ENCODE data around the gene SMAD3. TPM values are rescaled to one million over a fixed set of nuclear protein-coding genes. Genes with fewer than 3 reads are reported as not detected.

SMAD3 gene
- total and polyA plus RNA-seq, 2 of the 4 experiments (the other 2 are of a cell fraction) = 71.0 to 177 TPM

GRCh38 chr15:67017311-67017710, 48.1 kb upstream of the SMAD3 start (continued):
- TF ChIP-seq MXI1 (IDR thresholded peaks at IDR 0.05; ENCODE audit: borderline replicate concordance, low read depth, low read length) = no peak

GRCh38 chr15:67018026-67018425, 47.4 kb upstream of the SMAD3 start:
- ChIA-PET POLR2A (ENCODE audit: unreplicated experiment) (interaction anchor here (0.6 kb wide), 1 partner anchor 317 kb away, joined by 5 read pairs; no protein-coding TSS in a partner anchor), CTCF (no interaction called here)
- TF ChIP-seq CEBPB (IDR thresholded peaks at IDR 0.05; ENCODE audit: low read depth, low read length) (no peak), POLR2A (IDR thresholded peaks at IDR 0.05; ENCODE audit: low read depth, low read length) (no peak), MXI1 (IDR thresholded peaks at IDR 0.05; ENCODE audit: borderline replicate concordance, low read depth, low read length) (no peak), CHD1 (IDR thresholded peaks at IDR 0.05; ENCODE audit: low read depth, low read length) (no peak), FOS (IDR thresholded peaks at IDR 0.05; ENCODE audit: low read depth, low read length) (no peak), CTCF (conservative IDR thresholded peaks at IDR 0.05; ENCODE audit: low read depth, low read length) (no peak), ELK1 (IDR thresholded peaks at IDR 0.05; ENCODE audit: borderline replicate concordance, low read depth, low read length) (no peak), NFE2L2 (IDR thresholded peaks at IDR 0.05; ENCODE audit: low read depth, low read length) (no peak), RCOR1 (IDR thresholded peaks at IDR 0.05; ENCODE audit: insufficient replicate concordance, low read length) (no peak)
- in situ Hi-C loops (cut with MboI; ENCODE audit: low sequenced_read_pairs) (no loop called here), dilution Hi-C loops (cut with HindIII; ENCODE audit: low sequenced_read_pairs, unreplicated experiment) (no loop called here), intact Hi-C loops (cut with micrococcal nuclease) (no loop called here)
- Histone ChIP-seq H2AFZ (replicated peaks; ENCODE audit: low read length, poor library complexity) (peak overlapping the region; percentile 34), H3K23ac (ENCODE audit: low read depth, low read length) (peak overlapping the region; percentile 11; the same call in 1 of the 2 replicates), H2AK9ac (replicated peaks; ENCODE audit: low read depth, low read length, poor library complexity) (no peak overlapping the region), H3K18ac (ENCODE audit: low read depth, low read length) (no peak overlapping the region), H3K79me1 (ENCODE audit: low read depth in 1 of 2, low read length in 2 of 2) (peaks cover 0 to 3% of the 10 kb centered on the region in 2 experiments; a peak in 2 of 4 replicates), H2BK20ac (ENCODE audit: low read depth, low read length) (peak overlapping the region; percentile 73; the same call in 1 of the 2 replicates), H2BK120ac (ENCODE audit: low read depth, low read length) (no peak overlapping the region), H3K9ac (ENCODE audit: low read depth, low read length) (no peak overlapping the region), H3K56ac (ENCODE audit: extremely low read depth, insufficient read depth, low read length) (no peak overlapping the region), H3K9me3 (ENCODE audit: control insufficient read depth, insufficient read depth, low read length) (no peaks in the 10 kb centered on the region), H2BK15ac (ENCODE audit: low read depth, low read length) (peak overlapping the region; percentile 93), H2AK5ac (ENCODE audit: low read depth, low read length) (peak overlapping the region; percentile 93), H4K20me1 (ENCODE audit: insufficient read depth, low read length) (no peaks in the 10 kb centered on the region), H4K5ac (ENCODE audit: low read depth, low read length) (no peak overlapping the region), H3K4me2 (ENCODE audit: low read depth, low read length) (no peak overlapping the region), H3K4me1 (ENCODE audit: control insufficient read depth, insufficient read depth, low read length) (peaks cover 5% of the 10 kb centered on the region; the same call in 1 of the 2 replicates), H3K36me3 (ENCODE audit: control insufficient read depth, insufficient read depth, low read length) (no peaks in the 10 kb centered on the region), H3K27me3 (ENCODE audit: control insufficient read depth, insufficient read depth, low read length) (no peaks in the 10 kb centered on the region), H4K8ac (ENCODE audit: low read depth in 2 of 2, low read length in 2 of 2) (no peak overlapping the region), H3K14ac (replicated peaks; ENCODE audit: low read depth, low read length) (peak overlapping the region; percentile 72), H4K91ac (ENCODE audit: insufficient read depth, low read depth, low read length) (no peak overlapping the region), H3K4me3 (ENCODE audit: insufficient read depth, low read depth, low read length) (no peak overlapping the region), H3K27ac (ENCODE audit: insufficient read depth, low read length) (no peak overlapping the region), H3K4ac (ENCODE audit: low read depth, low read length) (peak overlapping the region; percentile 64; the same call in 1 of the 2 replicates), H3K9me1 (ENCODE audit: insufficient read depth, low read length) (peaks cover 6% of the 10 kb centered on the region), H2BK5ac (ENCODE audit: low read depth, low read length, poor library complexity, severe bottlenecking) (no peak overlapping the region)
- no CpG with 5 or more reads among the region's 1 CpG for WGBS, 2 experiments (ENCODE audit: extremely low coverage in 2 of 2, insufficient read length in 1 of 2)
- ATAC-seq (ENCODE audit: low read depth) (no peak), DNase-seq (no peak)
- no TSS peak for BruUV-seq (replicated peaks)
